ENCODE measurements around the gene SYT2.
"Not testable (repeated sequence)": the region's sequence is repeated elsewhere in the genome, so short reads cannot be mapped to it uniquely, and the experiment has no call there.

SYT2 gene

GRCh38 chr1:202624088-202624780 is 86.0 kb downstream of the SYT2 start:
- no peak for DNase-seq (ENCODE audit: low read depth, low spot score)

- DNase-seq (ENCODE audit: low read depth, low spot score), result not testable (repeated sequence)
Observed at GRCh38 chr1:202623476-202623875, 86.8 kb downstream of the SYT2 start.

GRCh38 chr1:202623075-202623474 is 87.2 kb downstream of the SYT2 start:
- peak; percentile 74 for DNase-seq (ENCODE audit: low read depth, low spot score)

GRCh38 chr1:202622388-202622787 is 87.9 kb downstream of the SYT2 start:
- DNase-seq (ENCODE audit: low read depth, low spot score), result no peak

GRCh38 chr1:202621446-202621845 is 88.8 kb downstream of the SYT2 start:
- no peak for DNase-seq (ENCODE audit: low read depth, low spot score)

- DNase-seq (ENCODE audit: low read depth, low spot score), result not testable (repeated sequence)
Observed at GRCh38 chr1:202620036-202620435, 90.2 kb downstream of the SYT2 start.

- DNase-seq (ENCODE audit: low read depth, low spot score), result no peak
Observed at GRCh38 chr1:202619505-202619904, 90.7 kb downstream of the SYT2 start.

- peak; percentile 31 for DNase-seq (ENCODE audit: low read depth, low spot score)
Observed at GRCh38 chr1:202619012-202619411, 91.2 kb downstream of the SYT2 start.

- DNase-seq (ENCODE audit: low read depth, low spot score), result no peak
Observed at GRCh38 chr1:202616355-202616915, 93.8 kb downstream of the SYT2 start.

GRCh38 chr1:202615501-202616354 is 94.5 kb downstream of the SYT2 start:
- DNase-seq (ENCODE audit: low read depth, low spot score), result peak; percentile 86

- not testable (repeated sequence) for DNase-seq (ENCODE audit: low read depth, low spot score)
Observed at GRCh38 chr1:202615208-202615500, 95.1 kb downstream of the SYT2 start.

- DNase-seq (ENCODE audit: low read depth, low spot score), result not testable (repeated sequence)
Observed at GRCh38 chr1:202614363-202615207, 95.7 kb downstream of the SYT2 start.

- no peak for DNase-seq (ENCODE audit: low read depth, low spot score)
Observed at GRCh38 chr1:202613571-202613970, 96.7 kb downstream of the SYT2 start.

- DNase-seq (ENCODE audit: low read depth, low spot score), result not testable (repeated sequence)
Observed at GRCh38 chr1:202612036-202612435, 98.2 kb downstream of the SYT2 start.

GRCh38 chr1:202605515-202605914 is 104.7 kb downstream of the SYT2 start:
- DNase-seq (ENCODE audit: low read depth, low spot score), result no peak

GRCh38 chr1:202603435-202603834 is 106.8 kb downstream of the SYT2 start:
- no peak for DNase-seq (ENCODE audit: low read depth, low spot score)

- DNase-seq (ENCODE audit: low read depth, low spot score), result no peak
Observed at GRCh38 chr1:202600432-202601041, 109.7 kb downstream of the SYT2 start.

GRCh38 chr1:202599669-202600431 is 110.4 kb downstream of the SYT2 start:
- DNase-seq (ENCODE audit: low read depth, low spot score), result peak; percentile 87

- no peak for DNase-seq (ENCODE audit: low read depth, low spot score)
Observed at GRCh38 chr1:202597090-202597761, 113.0 kb downstream of the SYT2 start.

GRCh38 chr1:202596638-202597037 is 113.6 kb downstream of the SYT2 start:
- DNase-seq (ENCODE audit: low read depth, low spot score), result no peak
